ENCODE measurements around the gene BAIAP2L1.

- TF ChIP-seq, protein P1, sequence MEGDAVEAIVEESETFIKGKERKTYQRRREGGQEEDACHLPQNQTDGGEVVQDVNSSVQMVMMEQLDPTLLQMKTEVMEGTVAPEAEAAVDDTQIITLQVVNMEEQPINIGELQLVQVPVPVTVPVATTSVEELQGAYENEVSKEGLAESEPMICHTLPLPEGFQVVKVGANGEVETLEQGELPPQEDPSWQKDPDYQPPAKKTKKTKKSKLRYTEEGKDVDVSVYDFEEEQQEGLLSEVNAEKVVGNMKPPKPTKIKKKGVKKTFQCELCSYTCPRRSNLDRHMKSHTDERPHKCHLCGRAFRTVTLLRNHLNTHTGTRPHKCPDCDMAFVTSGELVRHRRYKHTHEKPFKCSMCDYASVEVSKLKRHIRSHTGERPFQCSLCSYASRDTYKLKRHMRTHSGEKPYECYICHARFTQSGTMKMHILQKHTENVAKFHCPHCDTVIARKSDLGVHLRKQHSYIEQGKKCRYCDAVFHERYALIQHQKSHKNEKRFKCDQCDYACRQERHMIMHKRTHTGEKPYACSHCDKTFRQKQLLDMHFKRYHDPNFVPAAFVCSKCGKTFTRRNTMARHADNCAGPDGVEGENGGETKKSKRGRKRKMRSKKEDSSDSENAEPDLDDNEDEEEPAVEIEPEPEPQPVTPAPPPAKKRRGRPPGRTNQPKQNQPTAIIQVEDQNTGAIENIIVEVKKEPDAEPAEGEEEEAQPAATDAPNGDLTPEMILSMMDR (IDR thresholded peaks at IDR 0.05), result no peak
- no peak for TF ChIP-seq POLR2A (IDR thresholded peaks at IDR 0.05)
Measured at GRCh38 chr7:98387544-98388226, 13.2 kb downstream of the BAIAP2L1 start.

Measured in right lobe of liver (tissue), 4 donors.